H1 (cell line): ENCODE data around the gene CENPW. TPM values are rescaled to one million over a fixed set of nuclear protein-coding genes. Genes with fewer than 3 reads are reported as not detected.

Experiments used
- CTCF ChIA-PET: fragments of 300-600 bp; sonication (Branson Sonifier 250); formaldehyde crosslinking; loops from one replicate; lab custom pipeline; 2021; ENCODE audit not compliant: partially characterized antibody; lab: Charles Lee
- POLR2A ChIA-PET: fragments of 300-600 bp; sonication (Branson Sonifier 250); formaldehyde crosslinking; loops from one replicate; lab custom pipeline; 2021; ENCODE audit warnings: inconsistent platforms; ENCODE audit not compliant: partially characterized antibody; lab: Charles Lee
- DNase-seq, 2 experiments: peaks; one replicate each; pipeline versions ENCODE4 v3.0.0 to v3.0.0-alpha.2; 2010 to 2022; ENCODE audit warnings: low spot score in 2 of 2, low read depth in 1 of 2, mixed read lengths in 1 of 2
- FAIRE-seq: peaks from 2 replicates; lab custom pipeline; 2011; peaks lifted over from hg19 to GRCh38; lab: Jason Lieb, UNC
- H2AFZ ChIP-seq: 2 replicates; pipeline ENCODE4 v1.8.1; 2012; ENCODE audit warnings: low read length, inconsistent platforms
- H2AK5ac ChIP-seq: 2 replicates; pipeline ENCODE4 v1.6.1; 2013; ENCODE audit warnings: low read depth, low read length
- H2BK120ac ChIP-seq: replicated peaks from 2 replicates; pipeline ENCODE3; 2013; ENCODE audit warnings: low read depth, low read length, inconsistent platforms
- H2BK12ac ChIP-seq: 2 replicates; pipeline ENCODE4 v1.6.1; 2013; ENCODE audit warnings: low read depth, low read length
- H2BK15ac ChIP-seq: 2 replicates; pipeline ENCODE4 v1.6.1; 2013; ENCODE audit warnings: low read length
- H2BK20ac ChIP-seq: 2 replicates; pipeline ENCODE4 v1.6.1; 2013; ENCODE audit warnings: low read length
- H2BK5ac ChIP-seq: 2 replicates; pipeline ENCODE4 v1.6.1; 2013; ENCODE audit warnings: low read depth, low read length
- H3K14ac ChIP-seq: 2 replicates; pipeline ENCODE4 v1.6.1; 2013; ENCODE audit warnings: inconsistent platforms; ENCODE audit not compliant: insufficient read length
- H3K18ac ChIP-seq: 2 replicates; pipeline ENCODE4 v1.6.1; 2013; ENCODE audit warnings: low read length; ENCODE audit errors: extremely low read depth
- H3K23ac ChIP-seq: 2 replicates; pipeline ENCODE4 v1.6.1; 2013; ENCODE audit warnings: inconsistent platforms; ENCODE audit not compliant: insufficient read length
- H3K23me2 ChIP-seq: 2 replicates; pipeline ENCODE4 v1.6.1; 2013; ENCODE audit warnings: low read depth, low read length
- H3K27ac ChIP-seq: 2 replicates; pipeline ENCODE4 v1.6.1; 2011; ENCODE audit warnings: low read depth, low read length, inconsistent platforms
- H3K27me3 ChIP-seq, 4 experiments: replicated peaks in 1 of 4; 1 replicate in 1 of 4; 2 replicates in 3 of 4; pipeline versions ENCODE4 v1.6.1 to v1.8.1; 2011 to 2013; ENCODE audit warnings: low read length in 3 of 4, mild to moderate bottlenecking in 3 of 4, inconsistent platforms in 2 of 4, mixed read lengths in 2 of 4, moderate library complexity in 1 of 4; ENCODE audit not compliant: control insufficient read depth in 3 of 4, insufficient read depth in 3 of 4; ENCODE audit errors: extremely low read depth in 1 of 4
- H3K36me3 ChIP-seq, 4 experiments: 2 replicates each; pipeline versions ENCODE4 v1.6.1 to v1.8.1; 2011 to 2013; ENCODE audit warnings: mild to moderate bottlenecking in 4 of 4, low read length in 3 of 4, moderate library complexity in 2 of 4, control low read depth in 1 of 4, inconsistent platforms in 1 of 4; ENCODE audit not compliant: insufficient read depth in 4 of 4, control insufficient read depth in 2 of 4
- H3K4ac ChIP-seq: replicated peaks from 2 replicates; pipeline ENCODE3; 2013; ENCODE audit warnings: low read length, low read depth, mixed read lengths, inconsistent platforms; ENCODE audit not compliant: insufficient read length
- H3K4me1 ChIP-seq, 4 experiments: replicated peaks in 1 of 4; 1 replicate in 1 of 4; 2 replicates in 3 of 4; pipeline versions ENCODE4 v1.6.1 to v1.8.1; 2011 to 2013; ENCODE audit warnings: low read length in 3 of 4, inconsistent platforms in 2 of 4, mixed read lengths in 1 of 4; ENCODE audit not compliant: insufficient read depth in 4 of 4, control insufficient read depth in 3 of 4
- H3K4me2 ChIP-seq, 2 experiments: 2 replicates each; pipeline versions ENCODE4 v1.6.1 to v1.8.1; 2011 to 2013; ENCODE audit warnings: low read depth in 2 of 2, low read length in 2 of 2, control low read depth in 1 of 2, inconsistent platforms in 1 of 2, mild to moderate bottlenecking in 1 of 2; ENCODE audit not compliant: insufficient read depth in 1 of 2
- H3K4me3 ChIP-seq, 4 experiments: fragments of 200-600, 300-600 bp in 1 of 4; sonication (generic), shearing (Covaris generic), sonication (Bioruptor Twin) in 1 of 4; 2 replicates each; pipeline versions ENCODE4 v1.5.1 to v1.8.1; 2011 to 2016; ENCODE audit warnings: low read length in 4 of 4, low read depth in 3 of 4, control low read depth in 2 of 4, inconsistent platforms in 2 of 4, mild to moderate bottlenecking in 2 of 4, mixed read lengths in 1 of 4, moderate library complexity in 1 of 4; ENCODE audit not compliant: insufficient read depth in 2 of 4; ENCODE audit errors: extremely low read depth in 1 of 4
- H3K56ac ChIP-seq: replicated peaks from 2 replicates; pipeline ENCODE3; 2013; ENCODE audit warnings: low read depth, mild to moderate bottlenecking, mixed read lengths, low read length, inconsistent platforms; ENCODE audit not compliant: insufficient read length
- H3K79me1 ChIP-seq: 2 replicates; pipeline ENCODE4 v1.6.1; 2013; ENCODE audit warnings: low read depth, low read length, control low read depth
- H3K79me2 ChIP-seq, 2 experiments: 2 replicates each; pipeline versions ENCODE4 v1.6.1 to v1.8.1; 2012 to 2013; ENCODE audit warnings: low read length in 2 of 2, mild to moderate bottlenecking in 2 of 2, inconsistent platforms in 1 of 2; ENCODE audit not compliant: insufficient read depth in 2 of 2, control insufficient read depth in 1 of 2
- H3K9ac ChIP-seq, 4 experiments: replicated peaks in 1 of 4; 1 replicate in 1 of 4; 2 replicates in 3 of 4; pipeline versions ENCODE4 v1.6.1 to v1.8.1; 2011 to 2013; ENCODE audit warnings: low read depth in 3 of 4, low read length in 3 of 4, control low read depth in 2 of 4, mild to moderate bottlenecking in 2 of 4, moderate library complexity in 2 of 4, inconsistent platforms in 1 of 4; ENCODE audit errors: extremely low read depth in 1 of 4
- H3K9me3 ChIP-seq, 2 experiments: 2 replicates each; pipeline versions ENCODE4 v1.6.1 to v1.8.1; 2012 to 2013; ENCODE audit warnings: mild to moderate bottlenecking in 2 of 2, moderate library complexity in 2 of 2, control low read depth in 1 of 2, inconsistent platforms in 1 of 2, low read depth in 1 of 2, low read length in 1 of 2, mixed read lengths in 1 of 2; ENCODE audit not compliant: insufficient read depth in 2 of 2
- H4K20me1 ChIP-seq, 2 experiments: replicated peaks in 1 of 2; 2 replicates each; pipeline versions ENCODE3 to v1.8.1; 2011 to 2013; ENCODE audit warnings: inconsistent platforms in 2 of 2, low read length in 2 of 2, mild to moderate bottlenecking in 1 of 2; ENCODE audit not compliant: insufficient read depth in 2 of 2, control insufficient read depth in 1 of 2
- H4K5ac ChIP-seq: 2 replicates; pipeline ENCODE4 v1.6.1; 2013; ENCODE audit warnings: low read length, low read depth, mixed read lengths, inconsistent platforms; ENCODE audit not compliant: insufficient read length
- H4K8ac ChIP-seq: 2 replicates; pipeline ENCODE4 v1.8.0; 2013; ENCODE audit warnings: mild to moderate bottlenecking, moderate library complexity, low read length, inconsistent platforms; ENCODE audit not compliant: insufficient read depth; ENCODE audit errors: extremely low read depth
- H4K91ac ChIP-seq: replicated peaks from 2 replicates; pipeline ENCODE3; 2013; ENCODE audit warnings: low read length, mixed read lengths, inconsistent platforms; ENCODE audit not compliant: insufficient read length
- POLR2A ChIP-seq, 2 experiments: IDR thresholded peaks; 1 replicate in 1 of 2; 2 replicates in 1 of 2; pipeline ENCODE4 v1.6.1; 2011; ENCODE audit warnings: low read depth in 2 of 2, low read length in 2 of 2, mild to moderate bottlenecking in 2 of 2; ENCODE audit errors: control extremely low read depth in 1 of 2
- WGBS, 2 experiments: shearing (Covaris generic) in 1 of 2; methylation state at CpG; one replicate each; pipeline versions ENCODE4 v1.1.6 to v1.1.7; 2013 to 2015; ENCODE audit warnings: low lambda C conversion rate in 2 of 2, mixed read lengths in 2 of 2, inconsistent platforms in 1 of 2, low coverage in 1 of 2, missing lambda C conversion rate in 1 of 2; ENCODE audit not compliant: insufficient replicate concordance in 2 of 2, insufficient coverage in 1 of 2, insufficient read length in 1 of 2; ENCODE audit errors: extremely low coverage in 1 of 2, missing lambda C conversion rate in 1 of 2; 5-methylcytosine and 5-hydroxymethylcytosine counted together
- polyA plus RNA-seq, 7 experiments: library from polyadenylated mRNA; depleted of rRNA in 3 of 7; stranded (reverse) in 5 of 7; unstranded in 2 of 7; fragments of >200 nt in 5 of 7; fragments of 200-250 nt in 2 of 7; gene quantifications; 1 replicate in 5 of 7; 2 replicates in 1 of 7; 4 replicates in 1 of 7; pipeline versions ENCODE4 v1.2.1 to v1.2.3, GENCODE V29; 2011 to 2013; ENCODE audit warnings: missing spikeins in 2 of 7, mixed read lengths in 2 of 7
- total RNA-seq: library from RNA; stranded (reverse); fragmentation: NEBNext Ultra II Directional; extraction: Animal tissue kit (Norgen Biotek cat#: 25700); gene quantifications from 2 replicates; pipeline ENCODE4 v1.2.1, GENCODE V29; 2021

The CENPW gene
- total and polyA plus RNA-seq, 2 of the 8 experiments (the other 6 are each of a cell fraction or from before 2014, with no cell fraction given): 22.0 to 91.1 TPM

- no peaks in the 10 kb centered on the region for H3K79me1 ChIP-seq
- POLR2A ChIA-PET: no interaction called here
- no peak for FAIRE-seq
- TF ChIP-seq POLR2A (IDR thresholded peaks at IDR 0.05; ENCODE audit: control extremely low read depth in 1 of 2, low read depth in 2 of 2, low read length in 2 of 2): no peak
These were observed 12.0 kb downstream of the CENPW start for GRCh38 chr6:126351960-126352359.

More at GRCh38 chr6:126351960-126352359, 12.0 kb downstream of the CENPW start:
- H3K14ac ChIP-seq: no peak overlapping the region
- no peak overlapping the region for H2BK12ac ChIP-seq
- H4K91ac ChIP-seq: no peak overlapping the region
- no peaks in the 10 kb centered on the region; the same call in 1 of the 2 replicates for H3K23me2 ChIP-seq
- H2AK5ac ChIP-seq: no peak overlapping the region
- no peaks in the 10 kb centered on the region for H3K27me3 ChIP-seq
- no peak overlapping the region for H3K4ac ChIP-seq
- H3K9ac ChIP-seq: no peak overlapping the region
- peaks cover 0 to 16% (median 1%) of the 10 kb centered on the region in 4 experiments; a peak in 1 of 8 replicates for H3K36me3 ChIP-seq
- no peaks in the 10 kb centered on the region for H3K79me2 ChIP-seq
- H2AFZ ChIP-seq: no peak overlapping the region
- no peaks in the 10 kb centered on the region for H3K4me1 ChIP-seq
- no peak overlapping the region for H2BK5ac ChIP-seq
- no peak overlapping the region for H3K27ac ChIP-seq
- H3K23ac ChIP-seq: no peak overlapping the region
- no peak overlapping the region for H3K18ac ChIP-seq
- no peak overlapping the region for H3K4me2 ChIP-seq
- no peak overlapping the region for H3K56ac ChIP-seq
- H4K8ac ChIP-seq: no peak overlapping the region
- H4K5ac ChIP-seq: no peak overlapping the region
- 87% methylated on average over 1 of the region's 1 CpG; no CpG with 5 or more reads in 1 of the 2 experiments for WGBS, 2 experiments
- no peak overlapping the region for H3K4me3 ChIP-seq
- CTCF ChIA-PET: interaction anchor here (1.4 kb wide), 1 partner anchor 10 kb away, joined by 4 read pairs; no protein-coding TSS in a partner anchor
- H3K9me3 ChIP-seq: no peaks in the 10 kb centered on the region
- no peak overlapping the region for H2BK20ac ChIP-seq
- H4K20me1 ChIP-seq: no peaks in the 10 kb centered on the region
- no peak for DNase-seq
- no peak overlapping the region for H2BK15ac ChIP-seq
- H2BK120ac ChIP-seq: no peak overlapping the region
